MG63 (cell line): Measurements from ENCODE around the gene SPIRE2. TPM values are rescaled to one million over a fixed set of nuclear protein-coding genes. Genes with fewer than 3 reads are reported as not detected.

Source experiments
- total RNA-seq: library from RNA; depleted of rRNA; stranded (reverse); fragments of >200 nt; shearing (Covaris generic); gene quantifications from 2 replicates; pipeline ENCODE4 v1.2.3, GENCODE V29; 2014; ENCODE audit warnings: low replicate concordance; rRNA removed

SPIRE2 gene
- total RNA-seq, 1 experiment from 2014 or later, result 5.0 TPM

Other genes with a start within 250 kb of the SPIRE2 start
- gene DPEP1, start 214.8 kb upstream of the SPIRE2 start, total RNA-seq, result not detected in 2 replicates
- gene CHMP1A, start 170.8 kb upstream of the SPIRE2 start, total RNA-seq, result 83.9 and 97.0 TPM in 2 replicates
- 6.6 and 13.7 TPM in 2 replicates for gene SPATA33, start 170.6 kb upstream of the SPIRE2 start, total RNA-seq
- gene CDK10, start 141.8 kb upstream of the SPIRE2 start, total RNA-seq, result 11.9 and 40.4 TPM in 2 replicates
- gene SPATA2L, start 126.8 kb upstream of the SPIRE2 start, total RNA-seq, result 12.6 and 18.4 TPM in 2 replicates
- 6.4 and 7.2 TPM in 2 replicates for gene VPS9D1, start 107.6 kb upstream of the SPIRE2 start, total RNA-seq
- gene ZNF276, start 106.9 kb upstream of the SPIRE2 start, total RNA-seq, result 4.5 and 4.9 TPM in 2 replicates
- gene FANCA, start 11.8 kb upstream of the SPIRE2 start, total RNA-seq, result 11.9 and 13.1 TPM in 2 replicates
- 53.2 and 71.3 TPM in 2 replicates for gene TCF25, start 45.1 kb downstream of the SPIRE2 start, total RNA-seq
- gene MC1R, start 90.4 kb downstream of the SPIRE2 start, total RNA-seq, result 12.1 and 21.1 TPM in 2 replicates
- 803 and 1,289 TPM in 2 replicates for gene TUBB3, start 94.9 kb downstream of the SPIRE2 start, total RNA-seq
- gene DEF8, start 120.3 kb downstream of the SPIRE2 start, total RNA-seq, result 357 and 571 TPM in 2 replicates
- gene DBNDD1, start 191.0 kb downstream of the SPIRE2 start, total RNA-seq, result 28.0 and 37.3 TPM in 2 replicates
- gene PRDM7, start 248.9 kb downstream of the SPIRE2 start, total RNA-seq, result not detected in 2 replicates